Sigmoid colon (tissue), 7 donors: ENCODE results near the gene DUOX2. TPM values are rescaled to one million over a fixed set of nuclear protein-coding genes. Genes with fewer than 3 reads are reported as not detected.

Experiments used
- DNase-seq: peaks from one replicate; pipeline ENCODE4 v3.0.0-alpha.2; 2019
- H3K27ac ChIP-seq, 4 donors: fragments of 200-600 bp; sonication (generic); one replicate each; pipeline ENCODE4 v1.5.1; 2016 to 2019; ENCODE audit warnings: mild to moderate bottlenecking in 1 of 4
- H3K27me3 ChIP-seq, 3 donors: fragments of 200-600 bp; sonication (generic); one replicate each; pipeline ENCODE4 v1.5.1; 2019; ENCODE audit warnings: mild to moderate bottlenecking in 1 of 3
- H3K36me3 ChIP-seq, 4 donors: fragments of 200-600 bp; sonication (generic); one replicate each; pipeline ENCODE4 v1.5.1; 2016 to 2019
- H3K4me1 ChIP-seq, 4 donors: fragments of 200-600 bp; sonication (generic); one replicate each; pipeline ENCODE4 v1.5.1; 2017 to 2019
- H3K4me3 ChIP-seq, 4 donors: fragments of 200-600 bp; sonication (generic); one replicate each; pipeline ENCODE4 v1.5.1; 2017 to 2019; ENCODE audit warnings: mild to moderate bottlenecking in 2 of 4, moderate library complexity in 1 of 4
- H3K9me3 ChIP-seq, 4 donors: fragments of 200-600 bp in 3 of 4; sonication (generic) in 3 of 4; one replicate each; pipeline versions ENCODE4 v1.5.1 to v1.6.1; 2013 to 2019
- CTCF ChIP-seq, 4 experiments: fragments of 450-650 bp in 3 of 4; fragments of 200-600 bp in 1 of 4; IDR thresholded peaks; one replicate each; pipeline ENCODE4 v1.5.1; 2016 to 2019; ENCODE audit warnings: antibody characterized with exemption in 4 of 4, mild to moderate bottlenecking in 3 of 4, moderate library complexity in 2 of 4
- EP300 ChIP-seq, 4 donors: sonication (generic); formaldehyde crosslinking; IDR thresholded peaks; one replicate each; pipeline ENCODE4 v1.6.1; 2017; ENCODE audit warnings: antibody characterized with exemption in 4 of 4
- POLR2A ChIP-seq, 2 donors: fragments of 450-650 bp; IDR thresholded peaks; one replicate each; pipeline ENCODE4 v1.6.1; 2016; ENCODE audit warnings: antibody characterized with exemption in 2 of 2, mild to moderate bottlenecking in 2 of 2, moderate library complexity in 2 of 2
- POLR2AphosphoS5 ChIP-seq, 4 donors: sonication (generic); formaldehyde crosslinking; IDR thresholded peaks; one replicate each; pipeline ENCODE4 v1.6.1; 2017; ENCODE audit warnings: antibody characterized with exemption in 4 of 4
- WGBS, 2 donors: extraction: QIAGEN DNeasy Blood & Tissue Kit; methylation state at CpG; one replicate each; pipeline ENCODE4 v1.1.7; 2013; 5-methylcytosine and 5-hydroxymethylcytosine counted together
- intact Hi-C: fragments of 100-400 bp; cut with DNase I; formaldehyde crosslinking; loops from one replicate; pipeline ENCODE4 v1.15.1; 2023
- polyA plus RNA-seq, 3 donors: library from polyadenylated mRNA; stranded (reverse); fragments of 200-250 nt; gene quantifications; one replicate each; pipeline ENCODE4 v1.2.3, GENCODE V29; 2013
- total RNA-seq, 4 donors: library from RNA; depleted of rRNA; stranded (reverse); fragments of >200 nt; gene quantifications; one replicate each; pipeline ENCODE4 v1.1.0, GENCODE V29; 2016
- donor health status: healthy with polysubstance abuse.
- donor health status: Bipolar disorder and iron deficiency.
- donor health status: healthy.

The DUOX2 gene
- total and polyA plus RNA-seq, 7 donors, result 0.14 to 125 (median 0.71) TPM

DNA sequence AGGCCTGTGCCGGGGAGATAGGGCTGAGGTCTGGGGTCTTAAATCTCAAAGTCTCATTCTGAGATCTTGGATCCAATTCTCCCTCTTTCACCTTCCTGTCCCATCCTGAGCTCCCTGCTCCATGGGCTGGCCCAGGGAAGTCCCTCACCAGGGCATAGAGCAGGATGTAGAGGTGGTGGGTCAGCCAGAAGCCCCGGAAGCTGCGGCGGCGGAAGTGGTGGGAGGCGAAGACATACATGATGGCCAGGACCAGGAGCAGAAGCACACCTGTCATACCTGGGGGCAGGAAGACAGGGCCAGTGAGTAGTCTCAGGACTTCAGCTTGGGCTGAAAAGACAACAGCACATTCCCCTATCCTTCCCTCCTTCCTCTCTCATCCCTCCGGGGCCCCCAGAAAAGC is 16.5 kb downstream of the DUOX2 start:
- Histone ChIP-seq H3K27me3 (no peaks in the 10 kb centered on the region), H3K27ac (no peak overlapping the region), H3K4me1 (no peaks in the 10 kb centered on the region), H3K4me3 (no peak overlapping the region), H3K36me3 (no peaks in the 10 kb centered on the region), H3K9me3 (no peaks in the 10 kb centered on the region)
- TF ChIP-seq CTCF (IDR thresholded peaks at IDR 0.05), result no peak
- no peak for TF ChIP-seq POLR2AphosphoS5 (IDR thresholded peaks at IDR 0.05)
- no peak for TF ChIP-seq POLR2A (IDR thresholded peaks at IDR 0.05)
- TF ChIP-seq EP300 (IDR thresholded peaks at IDR 0.05), result no peak
- intact Hi-C loops, result no loop called here
- peak; percentile 41 for DNase-seq
- 90 to 97% methylated on average over 7 of the region's 7 CpGs for WGBS, 2 donors

GRCh38 chr15:45095661-45096060 is 18.3 kb downstream of the DUOX2 start:
- Histone ChIP-seq H3K36me3 (no peaks in the 10 kb centered on the region), H3K4me3 (no peak overlapping the region), H3K27ac (no peak overlapping the region), H3K4me1 (no peaks in the 10 kb centered on the region), H3K27me3 (no peaks in the 10 kb centered on the region), H3K9me3 (no peaks in the 10 kb centered on the region)
- no peak for TF ChIP-seq EP300 (IDR thresholded peaks at IDR 0.05)
- no peak for TF ChIP-seq CTCF (IDR thresholded peaks at IDR 0.05)
- TF ChIP-seq POLR2AphosphoS5 (IDR thresholded peaks at IDR 0.05), result no peak
- no peak for TF ChIP-seq POLR2A (IDR thresholded peaks at IDR 0.05)
- intact Hi-C loops, result no loop called here
- 91 to 94% methylated on average over 11 of the region's 11 CpGs for WGBS, 2 donors
- peak; percentile 50 for DNase-seq

- no peak for TF ChIP-seq EP300 (IDR thresholded peaks at IDR 0.05)
- TF ChIP-seq POLR2AphosphoS5 (IDR thresholded peaks at IDR 0.05), result no peak
- no peak for TF ChIP-seq CTCF (IDR thresholded peaks at IDR 0.05)
- TF ChIP-seq POLR2A (IDR thresholded peaks at IDR 0.05), result no peak
- Histone ChIP-seq H3K36me3 (no peaks in the 10 kb centered on the region), H3K27ac (no peak overlapping the region), H3K9me3 (no peaks in the 10 kb centered on the region), H3K27me3 (no peaks in the 10 kb centered on the region), H3K4me3 (no peak overlapping the region), H3K4me1 (no peaks in the 10 kb centered on the region)
- DNase-seq, result peak; percentile 62
- WGBS, 2 donors, result 83 to 84% methylated on average over 9 of the region's 9 CpGs
- intact Hi-C loops, result no loop called here
Observed at GRCh38 chr15:45094358-45094730, 19.6 kb downstream of the DUOX2 start.

DNA sequence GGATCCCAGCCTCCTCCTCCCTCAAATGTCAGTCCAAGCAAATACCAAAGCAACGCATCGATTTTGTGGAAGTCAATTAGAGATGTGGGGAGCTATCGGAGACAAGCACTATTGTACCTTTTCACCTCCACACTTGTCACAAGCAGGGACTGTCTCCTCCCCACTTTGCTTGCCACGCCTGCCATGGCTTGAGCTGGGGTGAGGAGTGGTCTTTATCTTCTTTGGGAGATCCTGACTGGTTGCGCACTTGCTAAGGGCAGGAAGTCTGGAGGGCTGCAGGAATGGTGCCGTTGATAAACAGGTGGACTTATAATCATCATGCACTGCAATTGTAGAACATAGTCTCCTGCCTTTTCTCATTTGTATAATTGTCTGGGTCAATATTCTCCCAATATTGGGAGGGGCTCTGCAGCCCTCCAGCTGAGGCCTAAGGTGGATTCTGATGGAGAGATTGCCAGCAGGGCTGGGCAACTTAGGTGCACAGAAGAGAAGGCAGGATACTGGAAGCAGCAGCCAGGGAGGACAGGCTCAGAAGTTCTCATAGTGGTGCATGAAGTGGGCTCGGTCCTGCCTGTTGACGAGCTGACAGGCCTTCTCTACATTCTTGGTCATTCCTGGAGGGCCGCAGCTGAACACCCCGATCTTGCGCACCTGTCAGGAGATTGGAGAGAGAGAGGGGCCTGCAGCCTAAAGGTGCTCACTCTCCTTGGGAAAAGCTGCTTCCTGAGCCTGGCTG is 20.2 kb downstream of the DUOX2 start:
- Histone ChIP-seq H3K4me1 (no peaks in the 10 kb centered on the region), H3K4me3 (no peak overlapping the region), H3K36me3 (no peaks in the 10 kb centered on the region), H3K27me3 (no peaks in the 10 kb centered on the region), H3K27ac (no peak overlapping the region), H3K9me3 (no peaks in the 10 kb centered on the region)
- DNase-seq, result peak; percentile 52
- WGBS, 2 donors, result 91 to 93% methylated on average over 11 of the region's 11 CpGs
- intact Hi-C loops, result no loop called here
- TF ChIP-seq POLR2A (IDR thresholded peaks at IDR 0.05) (no peak), POLR2AphosphoS5 (IDR thresholded peaks at IDR 0.05) (no peak), CTCF (IDR thresholded peaks at IDR 0.05) (no peak), EP300 (IDR thresholded peaks at IDR 0.05) (no peak)

DNA sequence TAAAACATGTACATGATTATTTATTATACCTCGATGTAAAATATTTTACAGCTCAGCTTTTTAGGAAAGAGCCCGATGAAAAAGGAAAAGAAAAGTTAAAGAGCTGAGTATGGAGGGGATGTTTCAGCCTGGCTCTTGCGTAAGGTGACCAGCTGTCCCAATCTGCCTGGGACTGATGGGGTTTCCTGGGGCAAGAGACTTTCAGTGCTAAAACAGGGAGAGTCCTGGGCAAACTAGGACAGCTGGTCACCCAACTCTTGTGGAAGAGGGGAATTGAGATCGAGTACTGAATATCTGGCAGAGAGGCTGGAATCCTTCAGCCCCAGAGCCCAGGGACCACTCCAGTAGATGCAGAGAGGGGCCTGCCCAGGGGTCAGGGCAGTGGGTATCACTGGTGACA is 21.0 kb downstream of the DUOX2 start:
- intact Hi-C loops, result no loop called here
- peak; percentile 25 for DNase-seq
- no peak overlapping the region for H3K4me3 ChIP-seq
- WGBS, 2 donors, result 87 to 88% methylated on average over 4 of the region's 4 CpGs
- no peaks in the 10 kb centered on the region for H3K36me3 ChIP-seq
- no peak overlapping the region for H3K27ac ChIP-seq
- H3K4me1 ChIP-seq, result no peaks in the 10 kb centered on the region
- no peaks in the 10 kb centered on the region for H3K27me3 ChIP-seq
- no peaks in the 10 kb centered on the region for H3K9me3 ChIP-seq
- TF ChIP-seq POLR2A (IDR thresholded peaks at IDR 0.05) (no peak), CTCF (IDR thresholded peaks at IDR 0.05) (no peak), POLR2AphosphoS5 (IDR thresholded peaks at IDR 0.05) (no peak), EP300 (IDR thresholded peaks at IDR 0.05) (no peak)
